ENCODE measurements around the gene PDE3A.

GRCh38 chr12:20339060-20339459 is 29.3 kb upstream of the PDE3A start:
- TF ChIP-seq CTCF (IDR thresholded peaks at IDR 0.05) = no peak
- no peak for TF ChIP-seq POLR2A (IDR thresholded peaks at IDR 0.05)

Data from breast epithelium (tissue), 3 donors.